GM18519 (cell line): ENCODE data around the gene ROBO4.

Source experiments
- ATAC-seq: cut with Tn5 transposase; IDR thresholded peaks from one replicate; pipeline ENCODE4 v1.9.1; 2021; ENCODE audit warnings: mild to moderate bottlenecking, moderate library complexity; ENCODE audit not compliant: unreplicated experiment, low FRiP score

The ROBO4 gene

GRCh38 chr11:124875401-124875800 lies 22.3 kb downstream of the ROBO4 start:
- ATAC-seq, result no peak

GRCh38 chr11:124874571-124875255 lies 23.0 kb downstream of the ROBO4 start:
- ATAC-seq, result no peak

GRCh38 chr11:124873951-124874350 lies 23.7 kb downstream of the ROBO4 start:
- ATAC-seq, result no peak

- no peak for ATAC-seq
Observed at GRCh38 chr11:124872741-124873140, 24.9 kb downstream of the ROBO4 start.

- ATAC-seq, result no peak
Observed at GRCh38 chr11:124872280-124872679, 25.4 kb downstream of the ROBO4 start.

- ATAC-seq, result no peak
Observed at GRCh38 chr11:124870430-124870829, 27.2 kb downstream of the ROBO4 start.

- ATAC-seq, result no peak
Observed at GRCh38 chr11:124869856-124870387, 27.7 kb downstream of the ROBO4 start.

GRCh38 chr11:124869331-124869730 lies 28.3 kb downstream of the ROBO4 start:
- ATAC-seq, result no peak

GRCh38 chr11:124868331-124869274 lies 29.1 kb downstream of the ROBO4 start:
- no peak for ATAC-seq

- no peak for ATAC-seq
Observed at GRCh38 chr11:124867700-124868099, 30.0 kb downstream of the ROBO4 start.

GRCh38 chr11:124865902-124866851 lies 31.5 kb downstream of the ROBO4 start:
- ATAC-seq, result no peak

- no peak for ATAC-seq
Observed at GRCh38 chr11:124865181-124865901, 32.3 kb downstream of the ROBO4 start, which contains the start of gene ROBO3. Gene ROBO3, plus strand, starts transcription at chr11:124865432. Its CDS starts 146 bp downstream, at chr11:124865578.

GRCh38 chr11:124864892-124865180 lies 32.8 kb downstream of the ROBO4 start:
- no peak for ATAC-seq

GRCh38 chr11:124864176-124864891 lies 33.3 kb downstream of the ROBO4 start:
- no peak for ATAC-seq

GRCh38 chr11:124863826-124864165 lies 33.9 kb downstream of the ROBO4 start:
- ATAC-seq, result no peak

- no peak for ATAC-seq
Observed at GRCh38 chr11:124863137-124863825, 34.4 kb downstream of the ROBO4 start.

- no peak for ATAC-seq
Observed at GRCh38 chr11:124861670-124862069, 36.0 kb downstream of the ROBO4 start.

GRCh38 chr11:124859171-124859570 lies 38.5 kb downstream of the ROBO4 start:
- ATAC-seq, result no peak
